Hair follicular keratinocyte (primary cell): ENCODE results near the gene LCMT2. TPM values are rescaled to one million over a fixed set of nuclear protein-coding genes. Genes with fewer than 3 reads are reported as not detected.

Source experiments
- total RNA-seq: library from RNA; depleted of rRNA; stranded (reverse); fragments of >200 nt; gene quantifications from 2 replicates; pipeline ENCODE4 v1.2.3, GENCODE V29; 2015

Gene LCMT2
- total RNA-seq, result 4.0 and 8.4 TPM in 2 replicates

GRCh38 chr15:43329960-43330779, at the start of gene LCMT2:
LCMT2 (minus strand) TSS chr15:43330573; CDS start chr15:43330489, 84 bp downstream.

GRCh38 chr15:43370975-43371974, 40.9 kb upstream of the LCMT2 start, which contains the start of the genes TUBGCP4 and ZSCAN29:
TUBGCP4 (plus strand) TSS chr15:43371101; CDS start chr15:43371355, 254 bp downstream.
ZSCAN29 (minus strand) TSS chr15:43371043; CDS start chr15:43369913, 1,130 bp downstream.

GRCh38 chr15:43302205-43302817, 28.1 kb downstream of the LCMT2 start, which contains the start of gene TGM7:
TGM7 (minus strand) TSS chr15:43302255.

Other genes starting within 250 kb of the LCMT2 start
- gene UBR1, start 224.5 kb downstream of the LCMT2 start, total RNA-seq, result 16.3 and 17.6 TPM in 2 replicates
- 9.4 and 12.9 TPM in 2 replicates for gene TMEM62, start 197.0 kb downstream of the LCMT2 start, total RNA-seq
- 32.0 and 55.1 TPM in 2 replicates for gene CCNDBP1, start 145.2 kb downstream of the LCMT2 start, total RNA-seq
- not detected in 2 replicates for gene EPB42, start 109.6 kb downstream of the LCMT2 start, total RNA-seq
- 0.16 TPM in 1 of 2 replicates, not detected in the other for gene TGM5, start 63.6 kb downstream of the LCMT2 start, total RNA-seq
- gene TGM7, start 28.3 kb downstream of the LCMT2 start, total RNA-seq, result not detected in 2 replicates
- gene ZSCAN29, start 40.5 kb upstream of the LCMT2 start, total RNA-seq, result 12.5 and 13.9 TPM in 2 replicates
- gene TUBGCP4, start 40.5 kb upstream of the LCMT2 start, total RNA-seq, result 13.5 and 20.8 TPM in 2 replicates
- gene TP53BP1, start 162.6 kb upstream of the LCMT2 start, total RNA-seq, result 16.7 and 18.3 TPM in 2 replicates
- gene MAP1A, start 187.0 kb upstream of the LCMT2 start, total RNA-seq, result 0.39 and 0.42 TPM in 2 replicates